GM21367 (cell line): ENCODE results near the gene PAK2.
"Not testable (repeated sequence)": the region's sequence is repeated elsewhere in the genome, so short reads cannot be mapped to it uniquely, and the experiment has no call there.

Experiments
- ATAC-seq: cut with Tn5 transposase; IDR thresholded peaks from one replicate; pipeline ENCODE4 v1.9.1; 2021; ENCODE audit not compliant: unreplicated experiment

PAK2 gene

DNA sequence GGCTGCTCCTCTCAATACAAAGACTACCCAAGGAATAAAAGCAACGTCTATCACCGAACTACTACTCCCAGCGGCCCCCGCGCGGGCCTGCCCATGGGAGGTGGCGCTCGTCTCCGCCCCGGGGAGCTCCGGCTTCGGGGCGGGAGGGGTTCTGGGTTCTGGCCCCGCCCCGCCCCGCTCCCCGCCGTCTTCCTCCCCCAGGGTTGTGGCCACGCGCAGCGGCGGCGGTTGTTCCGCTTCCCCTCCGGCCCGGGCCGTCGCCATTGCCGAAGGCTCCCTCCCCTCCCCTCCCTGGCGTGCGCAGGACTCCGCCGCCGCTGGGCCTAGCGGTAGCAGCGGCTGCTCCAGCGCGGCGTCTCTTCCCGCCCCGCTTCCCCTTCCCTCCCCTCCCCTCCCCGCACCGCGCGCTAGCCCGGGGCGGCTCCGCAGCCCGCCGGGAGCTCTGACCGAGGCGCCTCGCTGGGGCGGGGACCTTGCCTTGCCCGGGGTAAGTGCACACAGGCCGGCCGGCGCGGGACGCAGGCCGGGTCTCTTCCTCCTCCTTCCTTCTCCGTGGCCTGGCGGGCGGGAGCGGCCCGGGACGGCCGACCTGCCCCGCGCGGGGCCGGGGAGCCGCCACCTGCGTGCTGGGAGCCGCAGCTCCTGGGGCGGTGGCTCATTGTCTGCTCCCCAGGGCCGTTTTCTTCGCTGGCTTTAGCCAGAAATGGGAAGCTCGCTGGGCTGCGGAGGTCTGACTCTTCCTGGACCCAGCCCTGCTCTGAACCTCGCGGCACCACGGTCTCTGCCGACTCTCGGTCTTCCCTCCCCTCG, at the start of gene PAK2:
TSS of gene PAK2 (plus strand) at position 187 of the 810 bp plus-strand sequence. CDS start 42,790 bp downstream, outside the sequence.
- ATAC-seq = peak; percentile 81

DNA sequence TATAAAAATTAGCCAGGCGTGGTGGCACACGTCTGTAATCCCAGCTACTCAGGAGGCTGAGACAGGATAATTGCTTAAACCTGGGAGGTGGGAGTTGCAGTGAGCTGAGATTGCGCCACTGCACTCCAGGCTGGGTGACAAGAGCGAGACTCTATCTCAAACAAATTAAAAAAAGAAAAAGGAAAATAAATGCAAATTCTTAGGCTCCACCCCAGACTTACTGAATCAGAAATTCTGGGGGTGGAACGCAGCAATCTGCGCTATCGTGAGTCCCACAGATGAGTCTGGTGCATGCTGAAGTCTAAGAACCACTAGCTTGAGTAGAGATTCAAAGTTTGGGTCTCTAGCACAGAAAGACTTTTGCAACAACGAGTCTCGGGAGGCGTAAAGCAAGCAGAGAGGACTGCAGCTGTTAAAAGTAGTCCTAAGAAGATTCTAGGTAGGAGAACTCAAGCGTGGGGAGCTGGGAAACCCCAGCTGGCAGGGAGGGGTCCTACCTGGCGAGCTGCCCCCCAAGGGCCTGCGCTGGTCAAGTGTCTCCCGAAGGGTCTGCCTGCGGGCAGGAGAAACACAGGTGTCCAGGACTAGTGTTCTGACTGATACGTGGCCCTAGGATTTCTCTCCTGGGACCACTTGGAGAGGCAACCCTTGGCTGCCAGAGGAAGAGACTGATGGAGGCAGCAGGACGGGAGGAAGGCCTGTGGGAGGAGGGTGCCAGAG, 49.6 kb upstream of the PAK2 start:
- ATAC-seq = no peak

DNA sequence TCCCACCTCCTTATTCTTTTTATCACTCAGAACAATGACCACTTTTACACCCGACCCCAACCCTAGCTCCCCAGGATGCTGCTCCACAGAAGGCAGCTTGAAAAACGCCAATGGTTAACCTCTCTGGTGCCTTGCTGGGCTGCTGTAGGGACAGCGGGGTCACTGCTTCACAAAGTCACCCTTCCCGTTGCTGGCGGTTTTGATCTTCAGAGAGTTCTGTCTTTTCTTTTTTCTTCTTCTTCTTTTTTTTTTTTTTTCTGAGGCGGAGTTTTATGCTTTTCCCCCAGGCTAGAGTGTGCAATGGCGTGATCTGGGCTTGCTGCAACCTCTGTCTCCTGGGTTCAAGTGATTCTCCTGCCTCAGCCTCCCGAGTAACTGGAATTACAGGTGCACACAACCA, 48.3 kb upstream of the PAK2 start:
- no peak for ATAC-seq

DNA sequence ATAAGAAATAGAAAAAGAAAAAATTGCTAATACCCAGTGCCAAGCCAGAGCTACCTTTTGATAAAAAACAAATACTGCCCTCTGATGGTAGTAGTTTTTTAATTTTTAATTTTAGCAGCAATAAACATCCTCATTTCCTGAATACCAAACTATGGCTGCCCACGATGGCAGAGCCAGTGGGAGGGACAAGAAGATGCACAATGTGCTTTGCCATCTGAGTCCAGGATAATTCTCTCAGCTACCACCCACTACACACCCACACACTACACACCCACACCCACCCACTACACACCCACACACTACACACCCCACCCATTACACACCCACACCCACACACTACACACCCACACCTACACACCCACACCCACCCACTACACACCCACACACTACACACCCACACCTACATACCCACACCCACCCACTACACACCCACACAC, 45.4 kb upstream of the PAK2 start:
- ATAC-seq = no peak

DNA sequence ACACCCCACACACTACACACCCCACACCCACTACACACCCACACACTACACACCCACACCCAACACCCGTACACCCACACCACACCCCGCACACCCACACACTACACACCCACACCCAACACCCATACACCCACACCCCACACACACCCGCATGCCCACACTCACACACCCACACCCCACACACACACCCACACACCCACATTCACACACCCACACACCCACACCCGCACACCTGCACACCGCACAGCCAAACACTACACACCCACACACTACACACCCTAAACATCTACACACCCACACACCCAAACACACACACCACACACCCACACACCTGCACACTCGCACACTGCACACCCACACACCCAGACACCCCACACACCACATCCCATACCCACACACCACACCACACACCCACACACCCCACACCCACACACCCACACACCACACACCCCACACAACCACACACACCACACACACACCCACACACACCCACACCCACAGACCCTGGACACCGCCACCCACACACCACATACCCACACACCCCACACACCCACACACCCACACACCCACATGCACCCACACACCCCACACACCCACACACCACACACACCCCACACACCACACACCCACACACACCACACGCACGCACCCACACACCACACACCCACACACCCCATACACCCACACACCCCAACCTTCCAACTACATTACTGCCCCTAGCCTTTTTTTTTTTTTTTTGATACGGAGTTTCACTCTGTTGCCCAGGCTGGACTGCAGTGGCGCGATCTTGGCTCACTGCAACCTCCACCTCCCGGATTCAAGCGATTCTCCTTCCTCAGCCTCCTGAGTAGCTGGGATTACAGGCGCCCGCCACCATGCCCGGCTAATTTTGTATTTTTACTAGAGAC, 44.5 kb upstream of the PAK2 start:
- ATAC-seq = no peak

DNA sequence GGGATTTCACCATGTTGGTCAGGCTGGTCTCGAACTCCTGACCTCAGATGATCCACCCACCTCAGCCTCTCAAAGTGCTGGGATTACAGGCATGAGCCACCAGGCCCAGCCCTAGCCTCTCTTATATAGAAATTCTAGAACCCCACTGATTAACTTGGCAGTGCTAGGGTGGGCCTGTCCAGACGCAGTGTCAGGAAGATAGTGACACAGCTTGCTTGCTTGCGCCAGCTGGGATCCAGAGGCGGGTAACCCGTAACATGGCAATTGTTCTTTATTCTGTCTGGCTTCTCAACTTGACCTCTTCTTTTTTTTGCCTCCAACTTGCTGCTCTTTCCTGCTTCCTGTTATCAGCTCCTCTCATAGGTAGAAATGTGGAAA, 43.8 kb upstream of the PAK2 start:
- no peak for ATAC-seq

DNA sequence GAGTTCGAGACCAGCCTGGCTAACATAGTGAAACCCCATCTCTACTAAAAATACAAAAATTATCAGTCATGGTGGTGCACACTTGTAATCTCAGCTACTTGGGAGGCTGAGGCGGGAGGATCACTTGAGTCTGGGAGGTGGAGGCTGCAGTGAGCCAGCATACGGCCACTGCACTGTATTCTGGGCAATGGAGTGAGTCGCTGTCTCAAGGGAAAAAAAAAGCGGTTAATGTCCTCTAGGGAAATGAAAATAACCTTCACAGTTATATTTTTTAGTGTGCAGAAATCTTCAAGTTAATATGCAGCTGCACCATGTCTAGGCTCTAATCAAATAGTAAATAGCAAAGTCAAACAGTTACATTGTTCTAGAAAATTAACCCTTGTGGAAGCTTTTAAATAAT, 42.4 kb upstream of the PAK2 start:
- ATAC-seq = no peak

DNA sequence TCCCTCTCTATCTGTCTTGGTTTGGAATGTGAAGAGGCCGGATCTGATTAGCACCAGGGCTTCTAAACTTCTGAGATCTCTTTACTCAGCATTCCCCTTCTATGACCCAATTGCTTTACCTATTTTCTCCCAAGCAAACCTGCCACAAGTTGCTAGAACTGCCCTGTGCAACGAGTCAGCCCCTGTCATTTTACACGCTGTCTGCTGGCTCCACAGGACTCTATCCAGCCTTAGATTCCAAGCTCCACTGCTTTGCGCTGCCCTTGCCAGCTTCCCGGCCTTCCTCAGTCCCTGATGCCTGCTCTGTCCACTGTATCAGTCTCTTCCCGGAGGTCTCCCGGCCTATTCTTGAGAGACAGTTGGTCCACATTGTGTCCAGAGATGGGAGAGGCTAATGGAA, 39.9 kb upstream of the PAK2 start:
- ATAC-seq = no peak

DNA sequence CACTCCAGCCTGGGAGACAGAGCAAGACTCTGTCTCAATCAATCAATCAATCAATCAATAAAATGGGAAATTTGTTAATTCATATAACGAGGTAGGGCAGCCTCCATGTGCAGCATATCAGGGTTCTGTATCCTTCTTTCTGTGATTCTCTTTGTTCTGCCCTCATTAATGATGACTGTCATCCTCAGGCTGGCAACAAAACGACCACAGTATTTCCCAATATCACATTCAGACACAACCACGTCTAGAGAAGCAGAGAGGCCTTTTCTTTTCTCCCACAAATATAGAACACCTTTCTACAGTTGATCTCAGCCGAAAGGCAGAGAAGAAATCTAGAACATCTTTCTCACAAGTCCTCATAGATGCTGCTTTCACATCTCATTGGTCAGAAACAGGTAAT, 38.9 kb upstream of the PAK2 start:
- no peak for ATAC-seq

DNA sequence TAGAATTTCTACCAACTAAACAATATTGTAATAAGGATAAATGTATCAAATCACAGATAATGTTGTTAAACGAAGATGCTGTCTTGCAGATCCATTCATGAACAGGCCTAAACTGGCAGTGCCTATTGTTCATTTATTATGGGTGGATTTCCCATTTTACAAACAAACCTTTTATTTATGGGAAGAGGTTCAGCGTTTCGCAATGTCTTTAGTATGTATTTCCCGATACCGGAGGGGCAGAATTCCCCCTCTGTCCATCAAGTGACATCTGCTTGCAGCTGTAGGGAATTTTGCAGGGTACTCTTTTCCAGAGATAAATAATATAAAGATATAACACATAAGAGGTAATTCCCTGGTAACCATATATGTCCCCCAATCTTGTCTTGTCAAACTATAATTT, 33.3 kb upstream of the PAK2 start:
- no peak for ATAC-seq

DNA sequence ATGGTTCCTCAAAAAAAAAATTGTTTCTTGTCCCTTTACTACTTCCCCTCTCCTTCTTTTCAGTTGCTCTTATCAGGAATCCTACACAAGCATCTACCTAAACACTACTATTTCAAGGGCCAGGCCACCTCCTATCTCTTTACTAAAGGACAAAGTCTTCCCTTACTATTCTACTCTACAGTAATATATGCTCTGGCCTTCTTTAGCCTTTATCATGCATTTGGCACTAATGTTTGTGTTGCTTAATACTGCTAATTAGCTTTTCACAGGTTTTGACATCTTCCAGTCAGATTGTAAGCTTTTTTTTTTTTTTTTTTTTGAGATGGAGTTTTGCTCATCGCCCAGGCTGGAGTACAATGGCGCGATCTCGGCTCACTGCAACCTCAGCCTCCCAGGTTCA, 32.9 kb upstream of the PAK2 start:
- no peak for ATAC-seq

DNA sequence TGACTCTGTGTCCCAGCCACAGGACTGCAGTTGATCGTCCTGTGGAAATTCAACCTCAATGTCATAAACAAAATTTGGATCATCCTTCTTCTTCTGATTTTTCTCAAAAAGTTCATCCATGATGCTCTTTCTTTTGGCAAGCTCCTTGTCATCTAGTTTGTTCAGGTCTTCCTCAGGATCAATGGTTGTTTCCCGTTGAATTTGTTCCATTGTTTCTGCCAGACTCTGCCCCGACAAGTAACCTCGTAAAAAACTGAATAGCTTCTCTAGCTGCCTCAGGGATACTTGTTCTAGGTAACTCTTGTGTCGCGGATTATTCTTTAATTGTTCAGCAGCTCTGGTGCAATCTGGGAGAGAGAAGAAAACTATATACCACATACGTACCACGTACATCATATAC, 32.1 kb upstream of the PAK2 start:
- ATAC-seq = no peak

DNA sequence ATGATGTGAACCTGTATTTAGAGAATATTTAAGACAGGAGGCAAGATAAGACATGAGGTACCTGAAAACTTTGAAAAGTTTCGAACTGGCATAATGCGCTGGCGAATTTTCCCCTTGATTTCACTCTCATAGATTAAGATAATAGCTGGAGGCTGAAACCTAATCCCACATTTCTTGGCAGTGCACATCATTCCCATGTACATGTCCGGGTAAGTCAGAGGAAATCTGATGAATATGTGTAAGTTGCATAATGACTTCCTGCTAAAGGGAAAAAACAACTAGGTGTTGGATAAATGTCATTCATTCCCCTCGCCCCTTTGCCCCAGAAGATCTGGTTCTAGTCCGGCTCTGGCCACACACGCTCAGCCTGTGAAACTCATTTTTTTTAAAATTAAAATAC, 31.2 kb upstream of the PAK2 start:
- no peak for ATAC-seq

DNA sequence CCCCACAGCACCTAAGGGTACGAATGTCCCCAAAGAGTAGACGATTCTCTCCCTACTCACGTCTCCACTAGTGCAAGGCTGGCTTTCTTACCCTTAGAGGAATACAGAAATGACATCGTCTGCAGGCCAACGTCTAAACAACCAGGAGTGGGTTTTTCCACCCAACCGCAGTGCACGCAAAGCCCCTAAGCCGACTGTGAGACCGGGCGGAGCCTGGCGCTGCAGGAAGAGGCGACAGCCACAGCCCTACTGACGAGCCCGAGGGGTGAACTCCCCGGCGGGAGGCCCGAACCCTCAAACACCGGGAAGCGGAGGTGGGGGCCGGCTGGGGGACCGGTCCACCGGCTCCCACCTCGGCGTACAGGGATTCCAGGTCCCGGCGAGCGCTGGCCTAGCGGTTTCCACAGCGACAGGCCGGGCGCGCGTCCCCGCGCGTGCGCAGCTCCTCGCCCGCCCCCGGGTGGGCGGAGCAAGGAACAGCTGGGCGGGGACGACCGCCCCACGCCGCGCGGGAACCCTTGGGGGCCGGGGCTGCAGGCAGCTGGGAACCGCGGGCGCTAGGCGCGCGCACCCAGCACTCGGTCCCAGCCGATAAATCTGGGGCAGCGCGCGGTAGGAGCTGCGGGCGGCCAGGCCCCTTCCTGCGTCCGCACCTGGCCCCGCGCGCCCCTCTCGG, 27.7 kb upstream of the PAK2 start, which contains the start of the genes CEP19 and PIGX:
TSS of gene CEP19 (minus strand) at position 413 of the 676 bp plus-strand sequence. CDS start 3,593 bp downstream, outside the sequence.
TSS of gene PIGX (plus strand) at position 540 of the 676 bp plus-strand sequence.
- peak; percentile 57 for ATAC-seq

DNA sequence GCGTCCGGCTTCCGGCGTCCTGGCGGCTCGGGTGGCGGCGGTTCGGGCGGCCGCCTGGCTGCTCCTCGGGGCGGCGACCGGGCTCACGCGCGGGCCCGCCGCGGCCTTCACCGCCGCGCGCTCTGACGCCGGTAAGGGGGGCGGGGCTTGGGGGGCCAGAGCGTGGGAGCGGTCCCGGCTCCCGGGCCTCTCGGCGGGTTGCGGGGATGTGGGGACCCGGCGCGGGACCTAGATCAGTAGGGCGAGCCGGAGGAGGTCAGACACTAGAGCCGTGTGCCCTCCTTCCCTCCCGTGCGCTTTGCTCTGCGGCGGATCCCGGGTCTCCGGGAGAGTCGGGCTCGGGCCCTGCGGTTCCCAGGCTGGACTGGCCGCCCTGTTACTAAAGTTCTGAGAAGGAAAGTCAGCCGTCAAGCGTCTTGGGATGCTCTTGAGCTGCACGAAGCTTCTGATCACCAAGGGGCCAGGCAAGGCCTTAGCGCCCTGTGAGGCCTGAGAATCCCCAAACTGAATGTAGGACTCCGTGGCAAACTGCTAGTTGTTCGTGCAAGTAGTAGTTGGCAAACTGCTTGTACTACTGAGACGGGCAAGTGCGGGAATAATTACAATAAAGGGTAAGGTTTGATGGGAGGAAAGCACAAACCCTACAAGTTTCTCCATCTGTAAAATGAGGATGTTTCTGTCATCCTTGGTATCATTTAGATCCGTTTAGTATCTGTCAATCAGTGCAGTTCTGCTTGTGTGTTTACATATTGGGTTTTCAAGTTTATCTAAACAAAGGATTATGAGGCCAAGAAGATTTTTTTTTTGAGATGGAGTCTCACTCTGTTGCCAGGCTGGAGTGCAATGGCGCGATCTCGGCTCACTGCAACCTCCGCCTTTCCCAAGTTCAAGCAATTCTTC, 26.9 kb upstream of the PAK2 start:
- peak; percentile 46 for ATAC-seq

DNA sequence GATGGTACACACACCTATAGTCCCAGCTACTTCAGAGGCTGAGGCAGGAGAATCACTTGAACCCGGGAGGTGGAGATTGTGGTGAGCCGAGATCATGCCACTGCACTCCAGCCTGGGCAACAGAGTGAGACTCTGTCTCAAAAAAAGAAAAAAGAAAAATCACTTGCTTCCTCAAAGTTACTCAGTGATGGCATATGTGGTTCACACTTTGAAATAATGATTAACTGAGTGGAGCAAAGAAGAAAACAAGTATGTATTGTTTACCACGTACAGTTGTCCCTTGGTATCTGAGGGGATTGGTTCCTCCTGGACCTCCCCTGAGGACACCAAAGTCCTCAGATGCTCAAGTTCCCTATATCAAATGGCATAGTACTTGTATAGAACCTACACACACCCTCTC, 22.5 kb upstream of the PAK2 start:
- ATAC-seq = not testable (repeated sequence)

DNA sequence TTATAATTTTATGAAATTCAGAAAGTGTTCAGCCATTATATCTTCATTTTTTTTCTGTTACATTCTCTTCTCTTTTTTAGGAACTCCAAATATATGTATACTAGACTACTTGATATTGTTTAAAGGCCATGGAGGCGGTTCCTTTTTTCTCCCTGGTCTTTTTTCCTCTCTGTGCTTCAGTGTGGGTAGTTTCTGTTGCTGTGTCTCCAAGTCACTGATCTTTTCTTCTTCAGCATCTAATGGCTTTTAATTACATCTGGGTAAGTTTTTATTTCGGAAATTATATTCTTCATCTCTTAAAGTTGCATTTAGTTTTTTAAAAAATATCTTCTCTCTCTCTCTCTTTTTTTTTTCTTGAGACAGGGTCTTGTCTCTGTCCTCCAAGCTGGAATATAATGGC, 18.6 kb upstream of the PAK2 start:
- ATAC-seq = no peak

DNA sequence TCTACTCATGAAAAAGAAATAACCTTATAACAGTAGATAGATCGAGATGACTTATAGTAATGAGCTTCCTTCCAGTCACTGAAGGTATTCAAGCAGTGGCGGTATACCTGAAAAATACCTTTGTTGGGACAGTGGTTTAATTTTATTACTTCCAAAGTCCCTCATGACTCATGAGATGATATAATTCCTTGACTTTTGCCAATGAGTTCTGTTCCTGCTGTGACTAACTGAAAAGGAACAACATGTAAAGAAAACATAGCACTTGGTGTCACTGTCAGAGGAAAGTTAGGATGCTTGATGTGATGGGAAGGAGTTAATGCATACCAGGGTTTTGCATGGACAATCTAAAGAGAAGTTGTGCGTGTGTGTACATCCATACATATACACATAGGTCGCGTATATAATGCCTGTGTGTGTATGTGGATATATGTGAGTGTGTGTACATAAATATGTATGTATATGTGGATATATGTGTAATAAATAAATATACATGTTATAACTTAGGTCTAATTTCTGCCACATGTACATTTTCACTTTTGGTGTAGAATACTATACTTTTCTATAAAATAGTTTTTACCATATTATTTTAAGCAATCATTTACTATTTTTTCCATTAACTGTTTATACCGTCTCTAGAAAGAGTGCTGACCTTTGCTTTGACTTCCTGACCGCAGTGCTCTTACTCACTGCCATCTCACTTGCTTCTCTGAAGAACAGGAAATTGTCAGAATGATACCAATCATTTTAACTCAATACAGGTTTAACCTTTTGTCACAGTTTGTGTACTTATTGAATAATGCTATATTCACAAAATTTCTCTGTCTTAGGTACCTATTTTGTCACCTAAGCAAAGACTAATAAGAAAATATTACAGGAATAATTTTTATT, 12.6 kb upstream of the PAK2 start:
- no peak for ATAC-seq

DNA sequence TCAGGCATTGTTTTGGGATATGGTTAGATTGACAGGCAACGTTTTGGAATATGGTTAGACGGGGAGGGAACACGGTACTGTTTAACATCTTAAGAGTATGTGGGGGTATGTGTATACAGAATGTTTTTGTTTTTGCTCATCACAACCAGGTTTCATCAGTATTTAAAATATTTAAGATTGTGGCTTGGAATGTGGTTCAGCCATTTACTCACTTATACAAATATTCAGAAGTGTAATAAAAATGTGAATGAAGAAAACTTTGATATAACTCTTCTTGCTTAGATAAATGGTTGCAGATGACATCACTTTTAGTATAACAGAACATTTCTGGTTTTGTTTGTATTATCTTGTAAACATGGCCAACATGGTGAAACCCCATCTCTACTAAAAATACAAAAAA, 3.9 kb upstream of the PAK2 start:
- ATAC-seq = no peak
